Colonic mucosa (tissue), 4 donors: ENCODE results near the gene GRM7. TPM values are rescaled to one million over a fixed set of nuclear protein-coding genes. Genes with fewer than 3 reads are reported as not detected.

Experiments
- DNase-seq: peaks from one replicate; pipeline ENCODE4 v3.0.0-alpha.2; 2020
- H3K27ac ChIP-seq: fragments of 200-600 bp; one replicate; pipeline ENCODE4 v1.8.0; 2021
- H3K27me3 ChIP-seq: fragments of 200-600 bp; one replicate; pipeline ENCODE4 v1.8.0; 2021
- H3K36me3 ChIP-seq: fragments of 200-600 bp; one replicate; pipeline ENCODE4 v1.8.0; 2021
- H3K4me1 ChIP-seq: fragments of 200-600 bp; one replicate; pipeline ENCODE4 v1.8.0; 2021; ENCODE audit warnings: mild to moderate bottlenecking
- H3K4me3 ChIP-seq: fragments of 200-600 bp; one replicate; pipeline ENCODE4 v1.8.0; 2021
- H3K9ac ChIP-seq, 2 donors: one replicate each; pipeline ENCODE4 v1.7.0; 2013; ENCODE audit warnings: control low read depth in 2 of 2, low read depth in 2 of 2, low read length in 2 of 2
- H3K9me3 ChIP-seq: fragments of 200-600 bp; one replicate; pipeline ENCODE4 v1.8.0; 2021
- intact Hi-C: fragments of 100-400 bp; cut with DNase I; formaldehyde crosslinking; loops from one replicate; pipeline ENCODE4 v1.14.1; 2022
- total RNA-seq, 2 donors: library from RNA; stranded (reverse); fragmentation: NEBNext Ultra II Directional in 1 of 2; extraction: Animal tissue kit (Norgen Biotek cat#: 25700) in 1 of 2; gene quantifications; one replicate each; pipeline ENCODE4 v1.2.1, GENCODE V29; 2021
- TF ChIP-seq, protein P1 (sequence below): fragments of 200-600 bp; IDR thresholded peaks from one replicate; pipeline ENCODE4 v1.8.0; 2022; ENCODE audit warnings: antibody characterized with exemption, mild to moderate bottlenecking
- donor health status: healthy.
- donor health status: DM: no; HTN: no; CAD: no.
- donor health status: DM: no; HTN: no; CAD: no.

GRM7 gene
- total RNA-seq, 2 donors from 2014 or later, result 0.15 to 0.66 TPM

DNA sequence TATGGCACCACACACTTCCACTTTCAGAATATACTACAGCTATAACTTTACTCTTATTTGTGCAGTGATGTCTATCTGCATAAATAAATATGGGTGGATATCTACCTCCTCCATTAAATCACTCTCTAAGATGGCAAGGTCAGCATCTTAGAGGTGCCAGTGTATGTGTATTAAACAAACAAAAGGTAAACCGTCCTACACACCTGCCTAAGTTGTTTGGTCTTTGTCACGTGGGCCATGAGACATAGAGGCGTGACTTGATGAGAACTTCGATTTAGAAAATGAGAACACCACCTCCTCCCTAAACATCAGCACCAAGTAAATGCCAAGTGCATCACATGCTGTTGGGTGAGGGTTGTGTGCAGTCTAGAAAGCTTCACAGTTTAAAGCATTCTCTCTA is 310.6 kb downstream of the GRM7 start:
- H3K36me3 ChIP-seq, result no peaks in the 10 kb centered on the region
- H3K27me3 ChIP-seq, result no peaks in the 10 kb centered on the region
- H3K4me3 ChIP-seq, result no peak overlapping the region
- intact Hi-C loops, result no loop called here
- no peak overlapping the region for H3K9ac ChIP-seq
- H3K4me1 ChIP-seq, result no peaks in the 10 kb centered on the region
- DNase-seq, result no peak
- H3K27ac ChIP-seq, result no peak overlapping the region
- H3K9me3 ChIP-seq, result no peaks in the 10 kb centered on the region
- TF ChIP-seq, protein P1, sequence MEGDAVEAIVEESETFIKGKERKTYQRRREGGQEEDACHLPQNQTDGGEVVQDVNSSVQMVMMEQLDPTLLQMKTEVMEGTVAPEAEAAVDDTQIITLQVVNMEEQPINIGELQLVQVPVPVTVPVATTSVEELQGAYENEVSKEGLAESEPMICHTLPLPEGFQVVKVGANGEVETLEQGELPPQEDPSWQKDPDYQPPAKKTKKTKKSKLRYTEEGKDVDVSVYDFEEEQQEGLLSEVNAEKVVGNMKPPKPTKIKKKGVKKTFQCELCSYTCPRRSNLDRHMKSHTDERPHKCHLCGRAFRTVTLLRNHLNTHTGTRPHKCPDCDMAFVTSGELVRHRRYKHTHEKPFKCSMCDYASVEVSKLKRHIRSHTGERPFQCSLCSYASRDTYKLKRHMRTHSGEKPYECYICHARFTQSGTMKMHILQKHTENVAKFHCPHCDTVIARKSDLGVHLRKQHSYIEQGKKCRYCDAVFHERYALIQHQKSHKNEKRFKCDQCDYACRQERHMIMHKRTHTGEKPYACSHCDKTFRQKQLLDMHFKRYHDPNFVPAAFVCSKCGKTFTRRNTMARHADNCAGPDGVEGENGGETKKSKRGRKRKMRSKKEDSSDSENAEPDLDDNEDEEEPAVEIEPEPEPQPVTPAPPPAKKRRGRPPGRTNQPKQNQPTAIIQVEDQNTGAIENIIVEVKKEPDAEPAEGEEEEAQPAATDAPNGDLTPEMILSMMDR, result no peak

DNA sequence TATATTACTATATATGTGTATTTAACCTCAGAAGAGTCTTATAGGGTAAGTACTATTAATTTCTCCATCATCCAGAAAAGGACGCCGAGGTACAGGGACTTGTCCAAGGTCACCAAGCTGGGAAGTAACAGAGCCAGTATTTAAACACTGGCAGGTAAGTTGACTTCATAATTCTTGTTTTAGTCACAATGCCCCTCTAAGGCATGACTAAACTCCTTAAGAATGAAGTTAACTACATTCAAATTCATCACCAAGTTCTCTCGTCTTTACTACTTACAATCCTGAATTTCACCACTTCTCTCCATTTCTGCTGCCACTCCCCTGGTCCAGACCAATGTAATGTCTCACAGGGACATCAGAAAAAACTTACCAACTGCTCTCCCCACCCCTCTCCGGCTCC is 312.1 kb downstream of the GRM7 start:
- no peak for DNase-seq
- no peaks in the 10 kb centered on the region for H3K36me3 ChIP-seq
- no peaks in the 10 kb centered on the region for H3K27me3 ChIP-seq
- H3K4me3 ChIP-seq, result no peak overlapping the region
- H3K9me3 ChIP-seq, result no peaks in the 10 kb centered on the region
- H3K27ac ChIP-seq, result no peak overlapping the region
- H3K9ac ChIP-seq, result no peak overlapping the region
- TF ChIP-seq, protein P1, result no peak
- no peaks in the 10 kb centered on the region for H3K4me1 ChIP-seq
- intact Hi-C loops, result no loop called here

DNA sequence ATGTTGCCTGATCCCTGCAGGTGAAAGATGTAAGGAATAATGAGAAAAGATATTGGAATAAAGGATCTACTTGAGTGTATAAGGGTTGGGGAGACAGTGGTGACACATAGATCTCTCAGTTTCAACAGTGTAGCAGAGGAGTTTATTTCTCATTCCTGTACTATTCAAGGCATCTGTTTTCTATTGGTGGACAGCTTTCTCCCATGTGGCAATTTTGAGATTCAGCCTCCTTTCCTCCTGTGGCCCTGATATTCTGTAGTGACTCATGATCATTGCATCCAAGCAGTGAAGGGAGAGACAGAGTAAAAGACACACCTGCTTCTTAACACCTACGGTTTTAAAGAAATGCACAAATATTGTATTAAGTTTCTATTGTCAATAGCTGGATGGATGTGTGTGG is 327.6 kb downstream of the GRM7 start:
- Histone ChIP-seq H3K4me3 (no peak overlapping the region), H3K27me3 (no peaks in the 10 kb centered on the region), H3K27ac (no peak overlapping the region), H3K36me3 (no peaks in the 10 kb centered on the region), H3K4me1 (no peaks in the 10 kb centered on the region), H3K9ac (no peak overlapping the region), H3K9me3 (no peaks in the 10 kb centered on the region)
- DNase-seq, result no peak
- intact Hi-C loops, result no loop called here
- TF ChIP-seq, protein P1, result no peak

DNA sequence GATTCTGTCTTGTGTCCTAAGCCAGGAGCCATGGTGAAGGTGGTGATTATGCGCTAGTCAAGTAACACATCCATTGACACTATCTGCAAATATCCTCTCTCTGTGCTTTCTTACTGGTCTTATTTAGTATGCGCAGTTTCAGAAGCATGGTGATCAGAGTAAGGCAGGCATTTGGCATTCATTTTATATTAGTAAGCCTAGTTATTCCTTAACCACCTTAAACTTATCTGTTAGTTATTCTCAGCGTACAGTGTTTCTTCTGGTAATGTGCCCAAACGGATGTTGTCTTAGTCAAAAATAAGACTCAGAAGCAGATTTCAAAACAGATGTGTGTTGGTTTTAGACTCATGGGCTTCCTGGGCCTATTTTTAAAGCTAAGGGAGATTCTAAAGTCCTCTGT is 329.2 kb downstream of the GRM7 start:
- Histone ChIP-seq H3K36me3 (no peaks in the 10 kb centered on the region), H3K27ac (no peak overlapping the region), H3K27me3 (no peaks in the 10 kb centered on the region), H3K9ac (no peak overlapping the region), H3K9me3 (no peaks in the 10 kb centered on the region), H3K4me1 (no peaks in the 10 kb centered on the region), H3K4me3 (no peak overlapping the region)
- intact Hi-C loops, result no loop called here
- no peak for DNase-seq
- TF ChIP-seq, protein P1, result no peak

DNA sequence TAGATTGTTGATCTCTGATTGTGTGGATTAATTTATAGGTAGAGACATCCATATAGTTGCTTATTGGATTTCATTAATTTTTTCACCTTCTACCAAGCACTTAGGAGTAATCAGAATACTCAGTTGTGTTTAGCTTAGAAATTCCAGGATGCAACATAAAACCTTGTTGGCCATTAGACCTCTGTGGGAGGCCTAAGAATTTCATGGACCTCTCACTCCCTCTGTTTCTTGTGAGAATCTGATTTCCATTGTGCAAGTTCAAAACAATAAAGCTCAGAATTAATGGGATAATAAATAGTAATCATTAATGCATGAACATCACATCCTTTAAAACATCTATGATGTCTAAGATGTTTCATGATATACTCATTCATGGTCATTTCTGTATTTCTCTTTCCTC is 332.4 kb downstream of the GRM7 start:
- no peaks in the 10 kb centered on the region for H3K4me1 ChIP-seq
- intact Hi-C loops, result no loop called here

More for the DNA sequence above, 332.4 kb downstream of the GRM7 start:
- no peak for DNase-seq
- no peaks in the 10 kb centered on the region for H3K27me3 ChIP-seq
- no peak overlapping the region for H3K27ac ChIP-seq
- H3K36me3 ChIP-seq, result no peaks in the 10 kb centered on the region
- H3K9ac ChIP-seq, result no peak overlapping the region
- TF ChIP-seq, protein P1, result no peak
- no peaks in the 10 kb centered on the region for H3K9me3 ChIP-seq
- no peak overlapping the region for H3K4me3 ChIP-seq
